K562 (cell line): Measurements from ENCODE around the gene MYL12B. TPM values are rescaled to one million over a fixed set of nuclear protein-coding genes. Genes with fewer than 3 reads are reported as not detected.

Experiments
- ASH1L ChIP-seq: fragments of 450-650 bp; IDR thresholded peaks from 2 replicates; pipeline ENCODE4 v1.6.1; 2018; ENCODE audit warnings: borderline replicate concordance, mild to moderate bottlenecking, low read depth; ENCODE audit not compliant: partially characterized antibody
- BRD9 ChIP-seq: fragments of 450-650 bp; IDR thresholded peaks from 2 replicates; pipeline ENCODE4 v1.6.1; 2018; ENCODE audit warnings: low read depth; ENCODE audit not compliant: partially characterized antibody
- BRF1 ChIP-seq: IDR thresholded peaks from 3 replicates; pipeline ENCODE4 v1.6.1; 2011; ENCODE audit warnings: borderline replicate concordance, mild to moderate bottlenecking; ENCODE audit not compliant: insufficient read length; ENCODE audit errors: extremely low read depth
- CBX5 ChIP-seq: IDR thresholded peaks from 2 replicates; pipeline ENCODE4 v1.6.1; 2014; ENCODE audit warnings: low read depth, borderline replicate concordance
- CBX8 ChIP-seq: fragments of 200-600 bp; sonication (generic); IDR thresholded peaks from 2 replicates; pipeline ENCODE4 v1.6.1; 2012; ENCODE audit warnings: borderline replicate concordance, mixed run types, low read depth, mild to moderate bottlenecking, moderate library complexity, mixed read lengths, low read length, control low read depth, inconsistent platforms; ENCODE audit not compliant: poor library complexity, severe bottlenecking; ENCODE audit errors: extremely low read depth
- CEBPB ChIP-seq: fragments of 450-650 bp; IDR thresholded peaks from 2 replicates; pipeline ENCODE4 v1.6.1; 2016; ENCODE audit warnings: missing genetic modification characterization, missing compliant biosample characterization
- CHD1 ChIP-seq: fragments of 200-600 bp; sonication (generic); IDR thresholded peaks from one replicate; pipeline ENCODE4 v1.6.1; 2012; ENCODE audit warnings: mild to moderate bottlenecking, moderate library complexity, low read length, inconsistent platforms
- CHD4 ChIP-seq: fragments of 200-600 bp; sonication (generic); IDR thresholded peaks from 3 replicates; pipeline ENCODE4 v1.6.1; 2012; ENCODE audit warnings: low read depth, mild to moderate bottlenecking, mixed read lengths, low read length, inconsistent platforms; ENCODE audit not compliant: insufficient read depth, insufficient replicate concordance, poor library complexity, severe bottlenecking
- CREM ChIP-seq: IDR thresholded peaks from 2 replicates; pipeline ENCODE4 v1.6.1; 2014; ENCODE audit warnings: antibody characterized with exemption, low read depth
- ESRRA ChIP-seq: fragments of 450-650 bp; IDR thresholded peaks from 2 replicates; pipeline ENCODE4 v1.6.1; 2014; ENCODE audit warnings: low read depth, mild to moderate bottlenecking, moderate library complexity, borderline replicate concordance
- FOXA3 ChIP-seq, 2 experiments: fragments of 450-650 bp in 1 of 2; sonication (generic) in 1 of 2; formaldehyde crosslinking; IDR thresholded peaks in 1 of 2; conservative IDR thresholded peaks in 1 of 2; 2 replicates each; pipeline versions ENCODE4 v1.4.0 to v1.8.0; 2020 to 2022; ENCODE audit warnings: mild to moderate bottlenecking in 2 of 2, missing genetic modification reagents in 1 of 2
- MBD2 ChIP-seq: sonication (generic); IDR thresholded peaks from 2 replicates; pipeline ENCODE4 v1.6.1; 2016; ENCODE audit warnings: low read depth, borderline replicate concordance
- NCOA1 ChIP-seq: fragments of 450-650 bp; IDR thresholded peaks from 2 replicates; pipeline ENCODE4 v1.6.1; 2016; ENCODE audit warnings: low read depth
- NFYB ChIP-seq: IDR thresholded peaks from 2 replicates; pipeline ENCODE4 v1.6.1; 2011; ENCODE audit warnings: mild to moderate bottlenecking, moderate library complexity; ENCODE audit not compliant: insufficient read length; ENCODE audit errors: extremely low read depth
- NR1H2 ChIP-seq: sonication (generic); formaldehyde crosslinking; IDR thresholded peaks from 2 replicates; pipeline ENCODE4 v1.4.0; 2020; ENCODE audit warnings: mild to moderate bottlenecking, missing genetic modification reagents
- RFX1 ChIP-seq: fragments of 450-650 bp; IDR thresholded peaks from 2 replicates; pipeline ENCODE4 v1.6.1; 2016; ENCODE audit warnings: mild to moderate bottlenecking, moderate library complexity
- TEAD4 ChIP-seq, 2 experiments: sonication (generic) in 1 of 2; formaldehyde crosslinking in 1 of 2; IDR thresholded peaks; 2 replicates each; pipeline versions ENCODE4 v1.6.1 to v1.8.0; 2012 to 2022; ENCODE audit warnings: borderline replicate concordance in 1 of 2, inconsistent platforms in 1 of 2, low read length in 1 of 2, mild to moderate bottlenecking in 1 of 2, missing genetic modification reagents in 1 of 2
- XRCC3 ChIP-seq: fragments of 450-650 bp; IDR thresholded peaks from 2 replicates; pipeline ENCODE4 v1.6.1; 2017; ENCODE audit warnings: mild to moderate bottlenecking, moderate library complexity
- ZNF197 ChIP-seq: fragments of 200-800 bp; sonication (Bioruptor generic); IDR thresholded peaks from 2 replicates; pipeline ENCODE4 v1.6.1; 2016; ENCODE audit warnings: low read depth, missing genetic modification characterization, missing compliant biosample characterization
- ZNF212 ChIP-seq: fragments of 450-650 bp; formaldehyde crosslinking; IDR thresholded peaks from 2 replicates; pipeline ENCODE4 v1.4.0; 2020; ENCODE audit warnings: mild to moderate bottlenecking
- ZNF766 ChIP-seq: fragments of 200-800 bp; sonication (Bioruptor generic); conservative IDR thresholded peaks from 2 replicates; pipeline ENCODE4 v1.6.1; 2016; ENCODE audit warnings: missing genetic modification characterization, missing compliant biosample characterization
- ZNF79 ChIP-seq: fragments of 250-450 bp; sonication (Bioruptor Pico); IDR thresholded peaks from 2 replicates; pipeline ENCODE4 v1.4.0; 2020; ENCODE audit warnings: low read depth, mild to moderate bottlenecking, moderate library complexity
- polyA plus RNA-seq, 8 experiments: library from polyadenylated mRNA; depleted of rRNA in 4 of 8; stranded (reverse) in 5 of 8; unstranded in 3 of 8; fragments of >200 nt; fragmentation: Nextera tagmentation in 2 of 8; fragmentation: Illumina TruSeq in 1 of 8; extraction: Ambion mirVana in 2 of 8; extraction: Trizol in 1 of 8; gene quantifications; 2 replicates each; pipeline versions ENCODE4 v1.2.1 to v1.2.3, GENCODE V29; 2011 to 2014; ENCODE audit warnings: inconsistent platforms in 1 of 8, missing spikeins in 1 of 8
- total RNA-seq, 7 experiments: library from RNA; depleted of rRNA in 6 of 7; stranded (reverse); fragments of >200 nt in 6 of 7; fragmentation: Illumina TruSeq in 2 of 7; extraction: Trizol in 2 of 7; gene quantifications; 2 replicates each; pipeline versions ENCODE4 v1.2.1 to v1.2.3, GENCODE V29; 2011 to 2021; ENCODE audit warnings: low replicate concordance in 1 of 7
- TF ChIP-seq, protein P1 (sequence below): fragments of 450-650 bp; formaldehyde crosslinking; IDR thresholded peaks from 2 replicates; pipeline ENCODE4 v1.4.0; 2022; ENCODE audit warnings: missing genetic modification characterization
- TF ChIP-seq, protein P2 (sequence below): sonication (generic); formaldehyde crosslinking; IDR thresholded peaks from 2 replicates; pipeline ENCODE4 v1.9.0; 2022; ENCODE audit warnings: mild to moderate bottlenecking, missing genetic modification reagents
- TF ChIP-seq, protein P3 (sequence below): sonication (generic); formaldehyde crosslinking; IDR thresholded peaks from 2 replicates; pipeline ENCODE4 v1.5.0; 2020; ENCODE audit warnings: missing genetic modification reagents

Gene MYL12B
- total and polyA plus RNA-seq, 9 of the 15 experiments (the other 6 are each of a cell fraction or from before 2014, with no cell fraction given) = 220 to 995 (median 463) TPM

DNA sequence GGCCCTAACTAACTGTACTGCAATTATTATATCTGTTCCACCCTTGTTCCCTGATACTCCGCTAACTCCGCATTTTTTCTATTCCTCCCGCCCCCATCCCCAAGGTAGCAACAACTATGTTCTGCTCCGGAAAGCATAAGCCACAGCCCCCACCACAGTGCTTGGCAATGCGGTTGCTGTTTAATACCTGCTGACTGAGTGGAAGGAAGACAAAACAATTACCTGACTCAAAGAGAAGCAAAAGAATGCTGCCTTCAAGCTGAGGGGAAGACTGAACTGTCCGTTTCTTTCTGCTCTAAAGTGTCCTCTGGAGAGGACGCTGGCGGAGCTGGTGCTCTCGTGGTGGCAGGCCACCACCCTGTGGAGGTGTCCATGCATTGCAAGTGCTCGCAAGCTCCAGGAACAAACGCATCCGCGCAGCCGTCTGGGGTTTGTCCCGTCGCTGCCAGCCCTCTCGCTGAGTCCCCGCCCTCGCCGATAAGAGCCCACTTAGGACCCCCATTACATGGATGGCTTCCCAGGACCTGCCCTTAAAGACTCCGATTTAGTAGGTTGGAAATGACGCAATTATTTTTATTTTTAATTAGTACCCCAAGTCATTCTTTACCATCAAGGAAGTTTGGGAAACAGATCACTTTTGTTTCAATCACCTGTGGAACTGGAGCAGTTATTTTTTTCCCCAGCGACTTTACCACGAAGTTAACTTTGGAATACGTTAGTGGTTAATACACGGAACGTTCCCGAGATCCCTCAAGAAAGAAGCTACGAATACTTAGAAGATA lies 15.9 kb upstream of the MYL12B start (continued):
- TF ChIP-seq FOXA3 (CRISPR knock-in tag; conservative IDR thresholded peaks at IDR 0.05 in 1 of 2, IDR thresholded peaks at IDR 0.05 in 1 of 2) (no peak), ZNF79 (no peak), CHD1 (no peak), ZNF766 (CRISPR knock-in tag) (no peak), NFYB (no peak), BRF1 (no peak), ZNF212 (CRISPR knock-in tag) (0 out of 2 replicates have a peak, but pooled peaks have one; percentile 32), RFX1 (no peak), NCOA1 (no peak), XRCC3 (no peak), CREM (peak; percentile 62), ESRRA (peak; percentile 81), BRD9 (peak; percentile 93), TEAD4 (IDR thresholded peaks at IDR 0.05; ENCODE audit: low read length) (no peak; the same call in 1 of the 2 replicates), TEAD4 (CRISPR knock-in tag; IDR thresholded peaks at IDR 0.05; ENCODE audit: borderline replicate concordance) (no peak), CEBPB (tag) (peak; percentile 70; the same call in 1 of the 2 replicates), ASH1L (no peak), ZNF197 (CRISPR knock-in tag) (no peak), CBX8 (no peak), CBX5 (no peak; the same call in 1 of the 2 replicates), MBD2 (no peak), NR1H2 (CRISPR knock-in tag) (no peak), CHD4 (no peak)
- TF ChIP-seq, protein P1, sequence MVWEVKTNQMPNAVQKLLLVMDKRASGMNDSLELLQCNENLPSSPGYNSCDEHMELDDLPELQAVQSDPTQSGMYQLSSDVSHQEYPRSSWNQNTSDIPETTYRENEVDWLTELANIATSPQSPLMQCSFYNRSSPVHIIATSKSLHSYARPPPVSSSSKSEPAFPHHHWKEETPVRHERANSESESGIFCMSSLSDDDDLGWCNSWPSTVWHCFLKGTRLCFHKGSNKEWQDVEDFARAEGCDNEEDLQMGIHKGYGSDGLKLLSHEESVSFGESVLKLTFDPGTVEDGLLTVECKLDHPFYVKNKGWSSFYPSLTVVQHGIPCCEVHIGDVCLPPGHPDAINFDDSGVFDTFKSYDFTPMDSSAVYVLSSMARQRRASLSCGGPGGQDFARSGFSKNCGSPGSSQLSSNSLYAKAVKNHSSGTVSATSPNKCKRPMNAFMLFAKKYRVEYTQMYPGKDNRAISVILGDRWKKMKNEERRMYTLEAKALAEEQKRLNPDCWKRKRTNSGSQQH (CRISPR knock-in tag) = no peak
- TF ChIP-seq, protein P2, sequence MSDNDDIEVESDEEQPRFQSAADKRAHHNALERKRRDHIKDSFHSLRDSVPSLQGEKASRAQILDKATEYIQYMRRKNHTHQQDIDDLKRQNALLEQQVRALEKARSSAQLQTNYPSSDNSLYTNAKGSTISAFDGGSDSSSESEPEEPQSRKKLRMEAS = no peak
- TF ChIP-seq, protein P3, sequence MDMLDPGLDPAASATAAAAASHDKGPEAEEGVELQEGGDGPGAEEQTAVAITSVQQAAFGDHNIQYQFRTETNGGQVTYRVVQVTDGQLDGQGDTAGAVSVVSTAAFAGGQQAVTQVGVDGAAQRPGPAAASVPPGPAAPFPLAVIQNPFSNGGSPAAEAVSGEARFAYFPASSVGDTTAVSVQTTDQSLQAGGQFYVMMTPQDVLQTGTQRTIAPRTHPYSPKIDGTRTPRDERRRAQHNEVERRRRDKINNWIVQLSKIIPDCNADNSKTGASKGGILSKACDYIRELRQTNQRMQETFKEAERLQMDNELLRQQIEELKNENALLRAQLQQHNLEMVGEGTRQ = no peak
